ENCODE measurements around the gene CHD8.
A peak's percentile ranks its signal among the peaks of the same experiment; 100 is the strongest.
"Not testable (repeated sequence)": the region's sequence is repeated elsewhere in the genome, so short reads cannot be mapped to it uniquely, and the experiment has no call there.

CHD8 gene

DNA sequence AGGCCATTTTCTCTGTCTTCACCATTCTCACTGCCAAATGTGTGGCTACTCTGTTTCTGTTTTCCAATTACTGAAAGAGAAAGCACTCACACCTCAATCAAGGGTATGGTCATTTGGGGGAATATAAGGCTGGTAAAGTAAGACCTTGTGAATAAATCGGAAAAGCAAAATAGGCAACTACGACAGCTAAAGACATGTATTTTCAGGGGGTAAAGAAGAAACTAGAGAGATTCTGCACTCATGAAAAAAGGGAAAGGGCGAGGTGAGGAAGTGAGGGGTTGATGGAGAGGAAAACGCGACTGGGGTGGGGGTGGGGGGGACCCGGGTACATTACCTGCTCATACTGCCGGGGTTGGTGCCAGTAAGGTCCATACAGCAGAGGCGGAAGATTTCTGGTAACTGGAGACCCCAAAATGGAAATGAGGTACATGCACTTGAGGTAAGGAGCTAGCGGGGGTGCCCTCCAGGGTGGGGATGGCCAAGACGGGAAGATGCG lies 19.3 kb downstream of the CHD8 start:
- no peak for DNase-seq (ENCODE audit: low spot score)

DNA sequence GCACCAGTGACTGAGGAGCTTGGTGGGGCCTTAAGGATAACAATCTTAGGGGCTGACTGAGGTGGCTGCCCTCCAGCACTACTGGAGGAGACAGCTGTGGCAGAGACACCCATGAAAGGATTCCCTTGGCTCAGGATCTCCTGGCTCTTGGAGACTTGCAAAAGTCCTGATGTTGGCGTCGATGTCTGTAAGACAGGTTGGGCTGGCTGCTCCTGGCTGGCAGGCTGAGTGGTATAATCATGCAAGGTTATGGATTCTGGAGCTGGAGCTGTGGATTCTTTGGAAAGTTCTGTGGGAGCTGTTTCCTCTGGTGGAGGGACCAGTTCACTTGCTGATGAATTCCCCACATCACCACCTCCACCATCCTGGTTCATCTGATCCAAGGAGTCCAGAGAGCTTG lies 24.8 kb downstream of the CHD8 start:
- DNase-seq (ENCODE audit: low spot score): no peak

DNA sequence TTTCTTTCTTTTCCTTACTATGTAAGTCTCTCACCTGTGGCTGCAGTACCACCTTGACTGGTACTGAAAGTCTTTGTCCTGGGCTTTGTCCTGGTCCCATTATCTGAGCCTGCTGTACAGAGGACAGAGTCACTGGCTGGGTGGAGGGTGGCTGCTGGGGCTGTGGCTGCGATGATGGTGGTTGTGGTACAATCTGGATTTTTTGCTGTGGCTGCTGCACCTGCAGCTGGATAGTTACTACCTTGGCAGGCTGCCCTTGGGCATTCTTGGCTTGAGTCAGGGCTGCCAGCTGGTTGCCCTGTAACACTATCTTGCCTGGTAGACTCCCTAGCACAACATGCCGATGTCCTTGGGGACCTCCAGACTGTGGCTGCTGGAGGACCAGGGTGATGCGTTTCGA lies 27.0 kb downstream of the CHD8 start:
- DNase-seq (ENCODE audit: low spot score): no peak

DNA sequence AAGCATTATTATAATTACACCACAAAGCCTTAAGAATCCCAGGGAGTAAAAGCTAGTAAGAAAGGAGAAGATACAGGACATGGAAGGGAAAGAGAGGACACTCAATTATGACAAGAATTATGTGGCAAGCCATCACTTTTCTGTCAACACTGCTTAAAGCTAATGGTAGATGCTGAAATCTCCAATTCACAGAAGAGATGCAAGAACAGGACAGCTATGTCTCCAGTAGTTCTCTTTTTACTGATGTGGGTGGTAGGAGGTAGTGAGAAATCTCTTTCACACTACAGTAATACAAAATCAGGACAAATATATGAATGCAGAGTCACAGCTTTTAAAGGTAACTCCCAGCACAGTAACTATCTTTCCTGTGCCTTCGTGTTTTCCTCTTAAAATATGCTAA lies 29.2 kb downstream of the CHD8 start:
- DNase-seq (ENCODE audit: low spot score): no peak

DNA sequence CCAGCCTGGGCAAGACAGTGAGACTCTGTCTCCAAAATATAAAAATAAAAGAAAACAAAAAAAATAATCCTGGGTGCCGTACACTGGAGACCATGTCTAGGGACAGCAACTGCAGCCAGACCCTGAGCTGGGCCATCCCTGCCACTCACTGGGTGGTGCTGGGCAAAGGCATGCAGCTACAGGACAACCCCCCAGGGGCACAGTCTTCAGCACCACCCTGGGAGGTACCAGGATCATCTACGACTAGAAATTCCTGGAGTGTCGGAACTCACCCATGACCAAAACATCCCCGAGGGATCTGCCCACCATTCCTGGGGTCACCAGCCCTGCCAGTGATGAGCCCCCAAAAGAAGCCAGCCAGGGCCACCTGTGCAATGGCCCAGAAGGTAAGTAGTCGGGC lies 36.4 kb downstream of the CHD8 start:
- DNase-seq (ENCODE audit: low spot score): no peak

DNA sequence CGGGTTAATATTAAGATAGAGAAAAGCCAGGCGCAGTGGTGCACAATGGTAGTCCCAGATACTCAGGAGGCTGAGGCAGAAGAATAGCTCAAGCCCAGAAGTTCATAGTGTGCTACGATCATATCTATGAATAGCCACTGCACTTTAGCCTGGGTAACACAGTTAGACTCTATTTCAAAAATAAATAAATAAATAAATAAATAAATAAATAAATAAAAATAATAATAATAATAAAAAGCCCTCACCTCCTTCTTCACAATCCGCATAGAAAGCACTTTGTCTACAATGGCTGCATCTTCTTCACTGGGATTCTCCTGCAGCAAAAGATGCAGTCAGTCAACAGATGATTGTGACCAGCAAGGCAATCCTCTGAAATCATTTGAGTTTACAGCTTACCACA lies 40.6 kb downstream of the CHD8 start:
- DNase-seq (ENCODE audit: low spot score): no peak

DNA sequence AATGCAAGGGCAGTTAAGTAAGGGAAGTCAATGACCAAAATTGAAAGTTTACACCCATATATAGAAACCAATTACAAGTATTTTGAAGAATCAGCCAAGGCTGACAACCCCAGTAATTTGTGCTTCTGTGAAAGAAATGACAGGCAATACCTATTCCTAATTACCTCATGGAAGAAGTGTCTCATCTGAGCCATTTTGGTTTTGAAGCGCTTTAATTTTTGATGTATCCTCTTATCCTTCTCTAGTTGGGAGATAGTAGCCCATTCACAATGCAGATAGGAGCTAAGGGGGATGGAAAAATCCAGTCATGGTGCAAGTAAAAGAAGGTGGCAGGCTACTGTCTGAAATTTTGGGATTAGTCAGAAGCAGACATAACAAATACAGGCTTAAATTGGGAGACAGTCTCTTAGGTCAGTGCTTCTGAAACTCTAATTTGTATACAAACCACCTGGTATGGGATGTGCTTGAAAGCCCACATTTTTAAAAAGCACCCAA lies 41.7 kb downstream of the CHD8 start:
- DNase-seq (ENCODE audit: low spot score): no peak

DNA sequence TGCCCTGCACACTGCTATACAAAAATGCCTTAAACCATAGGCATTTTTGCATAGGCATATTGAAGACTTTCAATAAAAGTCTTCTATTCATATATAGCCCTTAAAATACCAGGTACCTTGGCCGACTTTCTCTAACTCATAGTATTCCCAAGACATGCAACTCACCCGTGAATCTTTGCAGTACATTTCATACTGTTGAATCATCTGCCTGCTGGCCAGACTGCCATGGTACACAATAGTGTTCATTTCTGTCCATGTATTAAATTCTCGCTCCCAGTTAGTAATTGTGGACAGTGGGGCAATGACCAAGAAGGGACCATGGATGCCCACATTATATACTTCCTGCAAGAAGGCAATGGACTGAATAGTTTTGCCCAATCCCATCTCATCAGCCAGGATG lies 47.8 kb downstream of the CHD8 start:
- no peak for DNase-seq (ENCODE audit: low spot score)

DNA sequence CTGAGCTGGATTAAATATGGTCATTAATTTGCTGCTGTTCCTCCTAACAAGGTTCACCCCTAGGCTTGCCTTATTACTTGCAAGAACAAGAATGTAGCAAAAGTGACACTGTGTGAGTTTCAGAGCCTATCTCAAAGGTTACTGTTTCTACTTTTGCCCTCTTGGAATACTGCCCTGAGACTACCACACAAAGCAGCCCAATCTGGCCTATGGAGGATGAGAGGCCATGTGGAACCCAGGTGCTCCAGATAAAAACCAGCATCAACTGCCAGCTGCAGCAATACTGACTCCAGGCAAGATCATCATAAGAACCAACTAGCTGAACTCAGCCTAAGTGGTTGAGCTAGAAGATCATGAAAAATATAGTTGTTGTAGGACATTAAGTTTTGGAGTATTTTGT lies 49.7 kb downstream of the CHD8 start:
- DNase-seq (ENCODE audit: low spot score): no peak

DNA sequence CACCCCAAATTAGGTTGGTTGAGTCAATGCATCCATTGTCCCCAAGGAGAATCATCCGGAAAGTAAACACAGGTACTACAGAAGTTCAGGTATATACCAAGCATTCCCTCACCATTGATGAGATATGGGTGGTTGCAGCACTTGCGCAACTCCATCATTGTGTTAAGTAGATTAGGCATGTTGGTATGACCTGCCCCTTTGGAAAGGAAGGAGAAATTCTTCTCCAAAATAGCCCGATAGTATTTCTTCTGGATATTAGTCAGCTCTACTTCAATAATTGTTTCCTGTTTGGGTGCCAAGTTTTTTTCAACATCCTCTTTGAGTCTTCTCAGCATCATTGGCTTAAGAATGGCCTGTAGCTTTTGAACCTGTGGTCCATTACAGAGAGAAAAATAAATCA lies 50.8 kb downstream of the CHD8 start:
- no peak for DNase-seq (ENCODE audit: low spot score)

DNA sequence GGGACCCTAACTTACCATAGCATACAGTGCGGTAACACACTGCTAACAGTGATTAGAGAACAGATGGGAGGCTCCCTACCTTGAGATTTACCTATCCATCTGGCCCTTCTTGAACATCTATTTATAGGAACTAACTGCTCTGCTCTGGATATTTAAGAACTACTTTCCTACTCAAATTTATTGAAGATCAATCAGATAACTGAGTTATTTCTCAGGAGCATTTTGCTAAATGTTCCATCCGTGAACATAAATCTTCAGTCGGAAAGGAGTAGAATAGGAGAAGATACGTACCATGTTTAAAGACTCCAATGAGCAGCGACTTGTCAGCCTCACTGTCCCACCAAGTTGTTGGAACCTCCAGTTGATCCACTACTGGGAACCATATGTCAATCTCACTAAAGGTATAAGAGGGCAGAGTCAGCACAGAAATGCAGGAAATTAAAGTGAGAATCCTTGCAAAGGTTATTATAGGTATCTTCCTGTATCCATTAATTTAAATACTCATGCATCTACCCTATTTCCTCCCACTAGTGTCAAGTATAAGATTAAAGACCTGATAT lies 56.5 kb downstream of the CHD8 start:
- DNase-seq (ENCODE audit: low spot score): no peak

DNA sequence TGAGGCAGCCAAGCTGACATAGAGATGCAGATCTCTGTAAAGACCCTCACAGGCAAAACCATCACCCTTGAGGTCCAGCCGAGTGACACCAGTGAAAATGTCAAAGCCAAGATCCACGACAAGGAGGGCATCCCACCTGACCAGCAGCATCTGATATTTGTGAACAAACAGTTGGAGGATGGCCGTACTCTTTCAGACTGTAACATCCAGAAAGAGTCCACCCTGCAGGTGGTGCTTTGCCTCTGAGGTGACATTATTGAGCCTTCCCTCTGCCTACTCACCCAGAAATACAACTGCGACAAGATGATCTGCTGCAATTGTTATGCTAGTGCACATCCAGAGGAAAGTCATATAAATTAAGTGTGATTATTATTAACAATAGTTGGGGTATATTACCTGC lies 57.0 kb downstream of the CHD8 start:
- DNase-seq (ENCODE audit: low spot score): no peak

DNA sequence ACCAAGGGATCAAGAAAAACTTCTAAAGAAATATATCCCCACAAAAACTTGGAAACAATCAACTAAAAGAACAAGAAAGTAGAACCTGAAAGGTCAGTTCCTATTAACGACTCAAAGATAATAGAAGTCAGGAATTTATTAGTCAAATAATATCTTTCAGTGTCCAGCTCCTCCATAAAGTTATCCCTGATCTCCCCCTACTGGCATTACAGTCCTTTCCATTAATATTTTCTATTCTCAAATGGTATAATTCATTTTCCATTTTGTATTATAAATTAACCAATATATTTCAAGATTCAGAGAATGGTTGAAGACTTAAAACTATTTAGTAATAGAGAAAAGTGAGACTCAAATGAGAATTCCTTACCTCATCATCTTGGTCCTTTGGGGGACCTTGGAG lies 60.5 kb downstream of the CHD8 start:
- DNase-seq (ENCODE audit: low spot score): no peak

DNA sequence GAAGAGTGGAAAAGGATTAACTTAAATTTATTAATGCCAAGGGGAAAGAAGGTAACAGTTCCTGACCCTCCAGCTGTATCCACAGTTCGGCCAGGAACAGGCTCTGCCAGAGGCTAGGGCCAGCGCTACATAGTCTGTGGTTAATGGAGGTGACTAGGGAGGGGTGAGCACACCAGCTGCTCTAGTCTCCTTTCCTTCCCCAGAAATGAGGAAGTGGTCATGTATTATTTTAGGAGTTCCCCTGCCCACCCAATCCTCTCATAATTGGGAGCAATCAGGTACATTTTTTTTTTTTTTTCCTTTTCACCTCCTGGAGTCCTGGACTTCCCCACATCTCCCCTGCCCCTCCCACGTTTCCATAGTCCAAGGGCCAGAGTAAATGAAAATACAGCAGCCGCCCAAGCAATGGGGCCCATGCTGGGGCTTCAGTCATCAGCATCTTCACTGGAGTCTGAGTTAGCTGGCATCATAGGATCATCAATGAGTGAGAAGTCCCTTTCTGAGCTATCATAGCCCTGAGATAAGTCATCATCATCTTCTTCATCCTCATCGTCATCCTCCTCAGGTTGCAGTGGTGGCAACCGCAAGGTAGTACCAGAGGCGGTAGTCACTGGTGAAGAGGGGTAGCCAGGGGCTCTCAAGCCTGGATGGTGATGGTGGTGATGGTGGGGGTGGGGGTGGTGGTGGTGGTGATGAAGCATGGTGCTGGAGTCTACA lies 70.6 kb downstream of the CHD8 start:
- DNase-seq (ENCODE audit: low spot score): no peak

DNA sequence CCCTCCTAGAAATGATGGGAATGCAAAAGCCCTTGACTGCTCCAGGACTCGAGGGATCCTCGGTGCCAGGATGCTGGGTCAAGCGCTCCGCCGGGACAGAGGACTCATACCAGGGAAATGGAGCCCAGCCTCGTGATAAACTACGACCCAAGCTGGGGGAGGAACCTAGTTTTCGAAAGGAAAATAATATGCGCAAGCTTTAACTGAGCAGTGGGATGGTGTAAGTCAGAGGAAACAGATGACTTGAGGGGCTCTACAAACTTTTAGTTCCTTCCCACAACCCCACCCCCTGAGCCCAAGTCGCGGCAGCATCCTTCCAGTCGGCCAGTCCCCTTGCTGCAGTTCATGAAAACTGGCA lies 71.5 kb downstream of the CHD8 start:
- no peak for DNase-seq (ENCODE audit: low spot score)

DNA sequence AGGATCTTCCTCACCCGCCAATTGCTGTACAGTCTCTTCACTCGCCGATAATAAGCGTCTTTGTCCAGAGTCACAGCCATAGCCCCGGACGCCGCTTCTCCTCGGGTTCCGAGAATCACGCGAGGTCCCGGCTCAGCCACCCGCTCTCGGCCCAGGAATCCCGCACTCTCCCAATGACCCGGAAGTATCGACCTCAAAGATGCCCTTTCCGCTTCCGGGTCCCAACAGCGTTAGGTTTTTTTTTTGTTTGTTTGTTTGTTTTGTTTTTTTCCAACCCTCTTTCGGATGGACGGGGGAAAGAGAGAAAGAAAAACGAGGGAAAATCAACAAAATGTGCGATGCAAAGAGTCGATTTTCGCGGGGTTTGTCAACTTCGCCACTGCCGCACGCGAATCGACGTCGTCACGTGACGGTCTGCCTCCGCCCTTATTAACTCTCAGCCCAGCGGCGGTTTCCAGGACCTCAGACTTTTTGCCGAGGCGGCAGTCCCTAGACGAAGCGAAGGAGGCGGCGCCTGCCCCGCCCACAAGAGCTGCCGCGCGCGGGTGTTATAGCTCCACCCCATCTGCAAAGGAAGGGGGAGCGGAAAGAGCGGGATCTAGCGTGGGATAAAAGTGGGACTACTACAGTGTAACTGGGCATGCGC lies 72.0 kb downstream of the CHD8 start, which contains the start of gene SUPT16H:
TSS of gene SUPT16H (minus strand) at position 172 of the 646 bp plus-strand sequence. CDS start at position 80, 92 bp downstream.
- DNase-seq (ENCODE audit: low spot score): peak; percentile 92

DNA sequence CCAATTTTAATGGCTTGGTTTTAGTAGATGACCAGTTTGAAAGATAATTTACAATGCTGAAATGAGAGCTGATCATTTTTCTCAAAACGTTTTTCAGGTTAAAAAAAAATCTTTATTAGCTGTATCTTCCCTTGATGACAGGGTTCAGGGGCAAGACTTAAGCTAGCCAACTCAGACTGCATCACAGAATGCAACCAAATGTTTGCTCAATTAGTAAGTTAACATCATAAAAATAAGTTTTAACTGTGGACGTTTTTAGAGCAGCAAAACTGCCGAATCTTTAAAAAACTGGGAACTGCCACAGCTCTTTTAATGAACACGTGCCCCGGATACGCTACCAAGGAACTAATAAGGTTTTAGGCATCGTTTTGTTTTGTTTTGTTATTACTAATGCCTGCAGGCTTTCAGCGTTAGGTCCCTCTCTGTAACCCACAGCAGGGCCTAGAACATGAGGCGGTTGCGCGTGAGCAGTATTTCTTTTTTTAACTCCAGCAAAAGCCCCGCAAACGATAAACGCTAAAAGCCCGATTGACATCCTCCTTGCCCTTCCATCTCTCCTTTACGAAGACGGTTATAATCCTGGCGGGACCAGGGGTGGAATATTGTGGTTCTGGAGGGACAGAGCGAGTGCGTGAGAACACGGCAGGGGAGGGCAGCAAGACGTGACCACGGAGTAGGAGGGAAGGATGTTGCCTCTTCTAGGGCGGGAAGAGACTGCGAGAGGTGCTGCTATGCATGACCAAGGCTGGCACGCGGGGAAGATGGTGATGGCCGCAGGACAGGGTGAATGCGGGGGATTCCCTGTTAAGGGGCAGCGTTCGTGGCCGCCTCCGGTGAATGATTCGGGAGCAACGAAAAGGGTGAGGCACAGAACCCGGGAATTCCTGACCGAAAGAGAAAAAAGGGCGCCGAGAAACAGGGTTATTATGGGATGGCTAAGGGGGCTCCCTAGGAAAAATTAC lies 72.8 kb downstream of the CHD8 start:
- DNase-seq (ENCODE audit: low spot score): peak; percentile 35

DNA sequence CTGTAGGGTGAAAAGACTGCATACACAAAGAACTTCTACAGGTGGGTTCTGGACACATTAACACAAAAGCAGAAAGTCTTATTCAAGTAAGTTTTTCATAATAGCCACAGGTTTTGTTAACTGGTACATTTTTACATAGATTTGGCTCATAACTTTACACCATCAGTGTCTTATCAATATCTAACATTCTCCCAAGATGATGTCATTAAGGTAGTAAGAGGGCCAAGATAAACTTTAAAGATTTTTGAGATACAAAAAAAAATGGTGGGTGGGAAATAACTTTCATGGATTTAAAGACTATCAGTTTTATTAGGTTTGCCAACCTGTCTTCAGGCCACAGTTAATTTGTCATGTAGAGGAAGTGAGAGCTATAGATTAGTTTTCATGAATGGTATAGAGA lies 73.8 kb downstream of the CHD8 start:
- no peak for DNase-seq (ENCODE audit: low spot score)

DNA sequence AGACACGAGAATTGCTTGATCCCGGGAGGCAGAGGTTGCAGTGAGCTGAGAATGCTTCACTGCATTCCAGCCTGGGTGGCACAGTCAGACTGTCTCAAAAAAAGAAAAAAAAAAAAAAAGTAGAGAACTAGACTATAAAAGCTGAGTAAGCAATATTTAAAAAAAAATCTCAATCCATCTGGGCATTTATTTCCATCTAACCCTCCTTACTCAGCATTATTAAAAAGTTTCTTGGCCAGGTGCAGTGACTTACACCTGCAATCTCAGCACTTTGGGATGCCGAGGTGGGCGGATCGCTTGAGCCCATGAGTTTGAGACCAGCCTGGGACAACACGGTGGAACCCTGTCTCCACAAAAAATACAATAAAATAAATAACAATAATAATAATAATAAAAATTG lies 76.6 kb downstream of the CHD8 start:
- no peak for DNase-seq (ENCODE audit: low spot score)

DNA sequence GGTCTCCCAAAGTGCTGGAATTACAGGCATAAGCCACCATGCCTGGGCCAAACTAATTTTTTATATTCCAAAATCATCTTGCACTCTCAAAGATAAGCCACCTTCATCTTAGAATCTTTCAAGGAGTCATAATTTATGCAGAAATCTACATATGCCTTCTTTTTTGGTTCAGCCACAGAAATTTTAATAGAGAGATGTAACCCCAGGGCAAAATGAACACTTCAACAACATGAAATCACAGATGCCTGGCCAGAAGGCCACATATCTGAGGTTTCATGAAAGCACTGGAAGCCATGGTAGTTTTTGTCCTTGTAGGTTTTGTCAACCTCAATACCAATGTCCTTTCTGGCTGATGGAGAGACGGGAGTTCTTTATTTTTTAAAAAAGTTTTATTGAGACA lies 81.9 kb downstream of the CHD8 start:
- DNase-seq (ENCODE audit: low spot score): no peak

DNA sequence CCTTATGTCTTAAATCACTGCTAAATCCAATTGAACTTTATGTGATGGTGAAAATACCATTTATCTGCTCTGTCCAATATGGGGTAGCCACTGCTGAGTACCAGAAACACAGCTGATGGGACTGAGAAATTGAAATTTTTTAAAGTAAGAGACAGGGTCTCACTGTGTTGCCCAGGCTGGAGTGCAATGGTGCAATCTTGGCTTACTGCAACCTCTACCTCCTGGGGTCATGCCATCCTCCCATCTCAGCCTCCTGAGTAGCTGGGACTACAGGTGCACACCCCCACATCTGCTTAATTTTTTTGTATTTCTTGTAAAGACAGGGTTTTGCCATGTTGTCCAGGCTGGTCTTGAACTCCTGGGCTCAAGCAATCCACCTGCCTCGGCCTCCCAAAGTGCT lies 83.1 kb downstream of the CHD8 start:
- DNase-seq (ENCODE audit: low spot score): not testable (repeated sequence)
